DOHH2 (cell line): Measurements from ENCODE around the gene PRG2.
"Not testable (repeated sequence)": the region's sequence is repeated elsewhere in the genome, so short reads cannot be mapped to it uniquely, and the experiment has no call there.

Experiments
- H3F3A ChIP-seq: fragments of 200-600 bp; sonication (generic), shearing (Covaris generic); 2 replicates; pipeline ENCODE4 v1.6.0; 2016; ENCODE audit warnings: antibody characterized with exemption, mild to moderate bottlenecking; ENCODE audit not compliant: control insufficient read depth, insufficient read depth
- H3K27ac ChIP-seq: fragments of 200-600 bp; sonication (generic); 2 replicates; pipeline ENCODE4 v1.5.1; 2014; ENCODE audit warnings: low read depth, mild to moderate bottlenecking, low read length, moderate library complexity
- H3K27me3 ChIP-seq: fragments of 200-600 bp; sonication (generic); 2 replicates; pipeline ENCODE4 v1.6.1; 2014; ENCODE audit warnings: mild to moderate bottlenecking, low read length, mixed read lengths; ENCODE audit not compliant: control insufficient read depth
- H3K36me3 ChIP-seq: fragments of 200-600 bp; sonication (generic); 2 replicates; pipeline ENCODE4 v1.6.1; 2014; ENCODE audit warnings: mild to moderate bottlenecking, low read length, moderate library complexity, mixed read lengths; ENCODE audit not compliant: control insufficient read depth
- H3K4me1 ChIP-seq: fragments of 200-600 bp; sonication (generic); 2 replicates; pipeline ENCODE4 v1.6.1; 2014; ENCODE audit warnings: mild to moderate bottlenecking, low read length, mixed read lengths; ENCODE audit not compliant: control insufficient read depth
- H3K4me2 ChIP-seq: fragments of 200-600 bp; sonication (generic); 2 replicates; pipeline ENCODE4 v1.6.0; 2014; ENCODE audit warnings: mild to moderate bottlenecking, low read length, moderate library complexity
- H3K4me3 ChIP-seq: fragments of 200-600 bp; sonication (generic); 2 replicates; pipeline ENCODE4 v1.5.1; 2014; ENCODE audit warnings: mild to moderate bottlenecking, low read length, mixed read lengths
- H3K79me2 ChIP-seq: fragments of 200-600 bp; sonication (generic); 2 replicates; pipeline ENCODE4 v1.6.1; 2014; ENCODE audit warnings: mild to moderate bottlenecking, low read length, mixed read lengths; ENCODE audit not compliant: control insufficient read depth
- H3K9me2 ChIP-seq: fragments of 200-600 bp; sonication (generic); replicated peaks from 2 replicates; pipeline ENCODE4 v1.6.1; 2014; ENCODE audit warnings: mild to moderate bottlenecking, low read length, mixed read lengths; ENCODE audit not compliant: control insufficient read depth
- H3K9me3 ChIP-seq: fragments of 200-600 bp; sonication (generic); 2 replicates; pipeline ENCODE4 v1.6.1; 2014; ENCODE audit warnings: antibody characterized with exemption, low read length, mixed read lengths; ENCODE audit not compliant: control insufficient read depth, insufficient read depth
- H4K20me1 ChIP-seq: fragments of 200-600 bp; sonication (generic); 2 replicates; pipeline ENCODE4 v1.6.0; 2014; ENCODE audit warnings: low read depth, mild to moderate bottlenecking, antibody characterized with exemption, low read length, moderate library complexity; ENCODE audit not compliant: control insufficient read depth, insufficient read depth
- CTCF ChIP-seq: fragments of 200-600 bp; sonication (generic); IDR thresholded peaks from one replicate; pipeline ENCODE4 v1.5.1; 2014; ENCODE audit warnings: antibody characterized with exemption, mild to moderate bottlenecking, low read depth, low read length; ENCODE audit not compliant: poor library complexity, severe bottlenecking
- EZH2phosphoT487 ChIP-seq: fragments of 200-600 bp; sonication (generic); IDR thresholded peaks from 2 replicates; pipeline ENCODE4 v1.6.1; 2017; ENCODE audit warnings: borderline replicate concordance, mild to moderate bottlenecking, antibody characterized with exemption, low read length, moderate library complexity, mixed read lengths

The PRG2 gene

GRCh38 chr11:57361926-57362325, 28.5 kb downstream of the PRG2 start:
- H3K4me1 ChIP-seq, result no peaks in the 10 kb centered on the region
- H3K9me2 ChIP-seq, result no peaks in the 10 kb centered on the region
- H3K27ac ChIP-seq, result no peak overlapping the region
- no peaks in the 10 kb centered on the region for H4K20me1 ChIP-seq
- no peak overlapping the region for H3K4me2 ChIP-seq
- no peaks in the 10 kb centered on the region for H3K79me2 ChIP-seq
- TF ChIP-seq EZH2phosphoT487 (no peak), CTCF (no peak)
- peaks cover 25% of the 10 kb centered on the region for H3K27me3 ChIP-seq
- H3K4me3 ChIP-seq, result no peak overlapping the region
- H3K36me3 ChIP-seq, result no peaks in the 10 kb centered on the region
- H3F3A ChIP-seq, result no peaks in the 10 kb centered on the region
- H3K9me3 ChIP-seq, result no peaks in the 10 kb centered on the region

- not testable (repeated sequence) for H3F3A ChIP-seq, H3K9me2 ChIP-seq, H3K4me2 ChIP-seq, H3K79me2 ChIP-seq, H3K36me3 ChIP-seq, H3K9me3 ChIP-seq, H4K20me1 ChIP-seq, H3K4me1 ChIP-seq, H3K4me3 ChIP-seq, H3K27ac ChIP-seq
- H3K27me3 ChIP-seq, result peaks cover 30% of the 10 kb centered on the region
Measured at GRCh38 chr11:57361420-57361819, 29.0 kb downstream of the PRG2 start.

- no peaks in the 10 kb centered on the region for H3K36me3 ChIP-seq
- no peaks in the 10 kb centered on the region for H3K4me1 ChIP-seq
- no peaks in the 10 kb centered on the region for H3K79me2 ChIP-seq
- H3K4me2 ChIP-seq, result no peak overlapping the region
- H3K4me3 ChIP-seq, result no peak overlapping the region
- no peaks in the 10 kb centered on the region for H3K9me3 ChIP-seq
- TF ChIP-seq EZH2phosphoT487 (no peak), CTCF (no peak)
- H3K27ac ChIP-seq, result no peak overlapping the region
- H4K20me1 ChIP-seq, result no peaks in the 10 kb centered on the region
- H3F3A ChIP-seq, result no peaks in the 10 kb centered on the region
- no peaks in the 10 kb centered on the region for H3K9me2 ChIP-seq
- peaks cover 35% of the 10 kb centered on the region for H3K27me3 ChIP-seq
Measured at GRCh38 chr11:57360991-57361390, 29.5 kb downstream of the PRG2 start.

GRCh38 chr11:57359896-57360690, 30.4 kb downstream of the PRG2 start:
- Histone ChIP-seq H3K4me3 (no peak overlapping the region), H3K9me2 (no peaks in the 10 kb centered on the region), H3K36me3 (no peaks in the 10 kb centered on the region), H3K9me3 (no peaks in the 10 kb centered on the region), H3K4me2 (no peak overlapping the region), H3F3A (no peaks in the 10 kb centered on the region), H3K27ac (no peak overlapping the region), H3K4me1 (no peaks in the 10 kb centered on the region), H3K79me2 (no peaks in the 10 kb centered on the region), H4K20me1 (no peaks in the 10 kb centered on the region), H3K27me3 (peaks cover 33% of the 10 kb centered on the region)
- TF ChIP-seq CTCF, result no peak
- TF ChIP-seq EZH2phosphoT487, result no peak
